ENCODE data around the gene HOXA2. TPM values are rescaled to one million over a fixed set of nuclear protein-coding genes. Genes with fewer than 3 reads are reported as not detected.

HOXA2 gene
- total RNA-seq, 4 donors from 2014 or later: 3.1 to 7.0 (median 5.0) TPM

- H3K9me3 ChIP-seq: no peaks in the 10 kb centered on the region
- ATAC-seq: no peak
- peaks cover 8 to 79% (median 29%) of the 10 kb centered on the region in 3 donors for H3K4me1 ChIP-seq
- H3K27me3 ChIP-seq: no peaks in the 10 kb centered on the region
- H3K4me3 ChIP-seq: no peak overlapping the region
- no peaks in the 10 kb centered on the region for H3K36me3 ChIP-seq
- TF ChIP-seq POLR2AphosphoS5 (IDR thresholded peaks at IDR 0.05) (no peak), CTCF (IDR thresholded peaks at IDR 0.05) (no peak), POLR2A (IDR thresholded peaks at IDR 0.05) (no peak), EP300 (IDR thresholded peaks at IDR 0.05) (no peak)
- 6 to 24% methylated on average over 3 of the region's 3 CpGs for WGBS, 2 donors (ENCODE audit: low coverage in 1 of 2)
- H3K27ac ChIP-seq: peak overlapping the region; percentile 92 to 99 (median 98)
These were observed 24.3 kb upstream of the HOXA2 start for GRCh38 chr7:27126596-27127327.

- Histone ChIP-seq H3K36me3 (no peaks in the 10 kb centered on the region), H3K9me3 (no peaks in the 10 kb centered on the region), H3K27ac (peak overlapping the region; percentile 90 to 99 (median 98)), H3K4me1 (peaks cover 5 to 77% (median 26%) of the 10 kb centered on the region in 3 donors), H3K4me3 (no peak overlapping the region), H3K27me3 (no peaks in the 10 kb centered on the region)
- ATAC-seq: no peak
- WGBS, 2 donors (ENCODE audit: low coverage in 1 of 2): 4 to 19% methylated on average over 5 of the region's 5 CpGs
- TF ChIP-seq POLR2A (IDR thresholded peaks at IDR 0.05) (no peak), EP300 (IDR thresholded peaks at IDR 0.05) (no peak), POLR2AphosphoS5 (IDR thresholded peaks at IDR 0.05) (no peak), CTCF (IDR thresholded peaks at IDR 0.05) (no peak)
These were observed 23.5 kb upstream of the HOXA2 start for GRCh38 chr7:27125986-27126394.

- H3K4me1 ChIP-seq: peaks cover 5 to 86% (median 28%) of the 10 kb centered on the region in 3 donors
These were observed 22.6 kb upstream of the HOXA2 start for GRCh38 chr7:27124902-27125689.

GRCh38 chr7:27124096-27124901 is 21.8 kb upstream of the HOXA2 start:
- Histone ChIP-seq H3K4me1 (peaks cover 5 to 89% (median 35%) of the 10 kb centered on the region in 3 donors), H3K27ac (peak overlapping the region; percentile 90 to 99 (median 98)), H3K27me3 (no peaks in the 10 kb centered on the region), H3K36me3 (no peaks in the 10 kb centered on the region), H3K9me3 (no peaks in the 10 kb centered on the region), H3K4me3 (peak overlapping the region; percentile 50 to 54)
- TF ChIP-seq POLR2A (IDR thresholded peaks at IDR 0.05) (peak in 1 of 2 donors; percentile 21), POLR2AphosphoS5 (IDR thresholded peaks at IDR 0.05) (peak; percentile 72), EP300 (IDR thresholded peaks at IDR 0.05) (no peak), CTCF (IDR thresholded peaks at IDR 0.05) (no peak)
- ATAC-seq: peak; percentile 41
- WGBS, 2 donors (ENCODE audit: low coverage in 1 of 2): 10 to 24% methylated on average over 6 to 13 of the region's 43 CpGs

More at GRCh38 chr7:27124902-27125689, 22.6 kb upstream of the HOXA2 start:
- Histone ChIP-seq H3K4me3 (peak overlapping the region in 1 of 2 donors; percentile 54), H3K36me3 (no peaks in the 10 kb centered on the region), H3K27me3 (no peaks in the 10 kb centered on the region), H3K9me3 (no peaks in the 10 kb centered on the region), H3K27ac (peak overlapping the region; percentile 90 to 99 (median 98))
- TF ChIP-seq POLR2A (IDR thresholded peaks at IDR 0.05) (no peak), CTCF (IDR thresholded peaks at IDR 0.05) (no peak), EP300 (IDR thresholded peaks at IDR 0.05) (no peak), POLR2AphosphoS5 (IDR thresholded peaks at IDR 0.05) (no peak)
- 43 to 45% methylated on average over 4 to 6 of the region's 8 CpGs for WGBS, 2 donors (ENCODE audit: low coverage in 1 of 2)
- no peak for ATAC-seq
